HG02884 (cell line): ENCODE results near the gene SYT3.

Experiments
- ATAC-seq: cut with Tn5 transposase; IDR thresholded peaks from one replicate; pipeline ENCODE4 v1.9.1; 2021; ENCODE audit warnings: mild to moderate bottlenecking, moderate library complexity; ENCODE audit not compliant: unreplicated experiment

SYT3 gene

DNA sequence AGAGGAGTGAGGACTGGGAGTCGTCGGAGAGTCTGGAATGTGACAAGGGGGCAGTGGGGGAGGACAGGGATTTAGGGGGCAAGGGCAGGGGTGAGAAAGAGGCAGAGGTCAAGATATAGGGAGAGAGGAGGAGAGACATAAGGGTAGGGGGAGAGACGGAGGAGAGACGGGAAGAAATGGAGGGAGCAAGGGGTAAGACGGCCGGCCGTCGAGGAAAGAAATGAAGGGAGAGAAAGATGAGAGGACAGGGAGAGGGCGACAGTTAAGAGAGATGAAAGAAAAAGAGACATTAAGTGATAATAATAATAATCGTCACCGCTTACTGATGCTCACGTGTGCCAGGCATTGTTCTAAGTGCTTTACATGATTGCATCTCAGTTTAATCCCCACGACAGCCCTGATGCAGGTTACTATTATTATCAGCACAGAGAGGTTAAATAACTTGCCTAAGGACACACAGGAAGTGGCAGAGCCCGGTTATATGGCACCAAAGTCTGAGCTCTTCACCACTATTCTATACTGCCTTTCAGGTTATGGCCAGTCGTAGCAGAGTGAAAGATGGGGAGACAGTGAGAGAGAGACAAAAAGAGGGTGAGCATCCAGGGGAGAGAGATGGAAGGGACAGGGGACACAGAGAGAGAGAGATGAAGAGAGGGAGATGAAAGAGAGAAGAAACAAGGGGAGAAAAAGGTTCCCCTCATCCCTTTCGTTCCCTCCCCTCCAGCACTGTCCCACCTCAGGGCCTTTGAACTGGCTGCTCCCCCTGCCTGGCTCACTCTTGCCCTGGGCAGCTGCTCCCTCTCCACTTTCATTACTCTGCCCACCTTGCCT is 23.2 kb upstream of the SYT3 start:
- no peak for ATAC-seq

DNA sequence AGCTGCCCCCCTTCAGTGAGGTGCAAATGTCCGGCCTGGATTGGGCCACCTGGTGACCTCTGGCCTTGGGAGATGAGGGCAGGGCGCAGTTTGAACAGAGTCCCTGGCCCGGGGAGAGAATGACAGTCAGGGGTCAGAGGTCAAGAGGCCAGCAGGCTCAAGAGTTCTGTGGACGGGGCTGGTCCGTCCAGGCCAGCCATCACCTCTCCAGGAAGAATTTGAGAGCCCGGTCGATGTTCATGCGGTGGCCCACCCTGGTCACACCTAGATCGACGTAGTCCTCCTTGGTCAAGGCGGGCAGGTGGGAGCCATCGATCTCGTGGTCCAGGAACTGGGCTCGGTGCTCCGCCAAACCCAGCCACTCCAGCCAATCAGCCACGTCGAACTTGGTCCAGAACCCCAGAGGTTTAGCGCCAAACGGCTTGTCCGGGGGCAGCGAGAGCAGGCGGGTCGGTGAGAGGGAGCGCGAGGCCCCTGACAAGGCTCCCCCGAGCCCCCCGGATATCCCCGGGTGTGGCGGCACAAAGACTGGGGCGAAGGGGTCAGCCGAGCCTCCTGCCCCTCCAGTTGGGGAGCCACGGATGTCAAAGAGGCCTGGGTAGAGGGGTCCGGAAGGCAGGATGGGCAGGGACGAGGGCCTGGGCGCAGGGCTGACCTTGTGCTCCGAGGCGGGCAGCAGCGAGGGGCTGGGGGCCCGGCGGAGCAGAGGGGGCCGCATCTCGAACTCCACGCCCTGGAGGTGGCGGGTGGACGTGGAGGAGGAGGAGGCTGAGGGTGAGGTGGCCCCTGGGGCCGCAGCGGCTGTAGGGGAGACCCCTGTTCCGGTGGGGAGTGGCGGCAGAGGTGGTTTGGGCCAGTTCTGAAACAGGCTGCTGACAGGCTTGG is 22.3 kb upstream of the SYT3 start:
- ATAC-seq, result no peak

DNA sequence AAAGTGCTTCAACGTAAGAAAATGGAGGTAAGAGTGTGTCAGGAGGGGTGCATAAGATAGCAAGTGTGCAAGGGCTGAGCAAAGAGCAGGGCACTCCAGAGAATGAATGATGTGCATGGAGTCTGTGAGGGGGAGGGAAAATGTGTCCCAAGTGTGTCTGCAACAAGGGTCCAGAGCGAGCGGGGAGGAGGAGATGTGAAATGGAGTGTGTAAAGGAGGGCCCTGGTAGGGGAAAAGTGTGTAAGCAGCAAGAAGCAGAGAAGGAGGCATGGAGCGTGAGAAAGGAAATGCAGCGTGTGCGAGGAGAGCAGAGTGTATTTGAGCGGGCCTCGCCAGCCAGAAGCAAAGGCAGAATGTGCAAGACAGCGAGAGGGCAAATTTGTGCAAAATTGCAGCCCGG is 21.3 kb upstream of the SYT3 start:
- ATAC-seq, result no peak

DNA sequence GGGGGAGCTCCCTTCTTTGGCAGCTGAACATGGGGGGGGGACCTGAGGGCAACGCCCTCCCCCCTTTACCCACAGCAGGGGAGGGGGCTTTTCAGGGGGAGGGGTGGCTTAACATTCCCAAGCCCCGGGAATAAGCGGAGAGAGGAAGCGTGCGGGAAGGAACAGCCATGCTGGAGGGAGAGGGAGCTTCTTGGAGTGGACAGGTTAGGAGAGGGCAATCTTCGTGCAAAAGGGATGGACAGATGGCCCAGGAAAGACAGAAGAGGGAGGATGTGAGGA is 20.3 kb upstream of the SYT3 start:
- ATAC-seq, result no peak

DNA sequence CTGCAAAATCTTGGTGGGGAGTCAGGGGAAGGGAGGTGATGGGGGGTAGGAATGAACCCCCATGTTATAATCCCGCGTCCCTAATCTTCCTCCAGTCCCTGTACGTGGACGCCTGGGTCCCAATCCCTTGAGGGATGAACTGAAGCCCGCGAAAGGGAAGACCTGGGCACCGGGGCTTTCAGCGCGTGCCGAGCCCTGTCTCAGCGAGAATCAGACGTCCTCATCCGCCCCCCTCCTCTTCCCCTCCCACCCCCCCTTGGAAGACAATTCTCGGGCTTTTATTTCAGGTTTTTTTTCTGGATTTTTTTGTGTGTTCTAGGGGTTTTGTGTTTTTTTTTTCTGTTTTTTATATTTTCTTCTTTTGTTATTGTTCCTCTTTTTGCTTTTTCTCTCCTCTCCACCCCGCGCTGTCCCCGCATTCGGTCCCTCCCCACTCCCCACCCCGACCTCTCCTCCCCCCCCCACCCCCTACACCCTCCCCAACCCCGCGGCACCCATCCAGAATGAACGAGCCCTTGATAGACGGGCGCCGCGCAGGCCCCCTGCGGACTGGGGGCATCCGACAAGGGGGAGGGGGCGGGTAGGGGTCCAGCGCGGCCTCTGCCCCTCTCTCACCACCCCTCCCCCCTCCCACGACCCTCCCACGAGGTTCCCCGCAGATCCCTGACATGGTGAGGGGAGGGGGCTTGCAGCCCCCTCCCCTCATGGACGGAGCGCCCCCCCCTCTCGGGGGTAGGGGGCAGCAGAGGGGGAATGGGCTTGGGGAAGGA is 19.8 kb upstream of the SYT3 start:
- no peak for ATAC-seq

DNA sequence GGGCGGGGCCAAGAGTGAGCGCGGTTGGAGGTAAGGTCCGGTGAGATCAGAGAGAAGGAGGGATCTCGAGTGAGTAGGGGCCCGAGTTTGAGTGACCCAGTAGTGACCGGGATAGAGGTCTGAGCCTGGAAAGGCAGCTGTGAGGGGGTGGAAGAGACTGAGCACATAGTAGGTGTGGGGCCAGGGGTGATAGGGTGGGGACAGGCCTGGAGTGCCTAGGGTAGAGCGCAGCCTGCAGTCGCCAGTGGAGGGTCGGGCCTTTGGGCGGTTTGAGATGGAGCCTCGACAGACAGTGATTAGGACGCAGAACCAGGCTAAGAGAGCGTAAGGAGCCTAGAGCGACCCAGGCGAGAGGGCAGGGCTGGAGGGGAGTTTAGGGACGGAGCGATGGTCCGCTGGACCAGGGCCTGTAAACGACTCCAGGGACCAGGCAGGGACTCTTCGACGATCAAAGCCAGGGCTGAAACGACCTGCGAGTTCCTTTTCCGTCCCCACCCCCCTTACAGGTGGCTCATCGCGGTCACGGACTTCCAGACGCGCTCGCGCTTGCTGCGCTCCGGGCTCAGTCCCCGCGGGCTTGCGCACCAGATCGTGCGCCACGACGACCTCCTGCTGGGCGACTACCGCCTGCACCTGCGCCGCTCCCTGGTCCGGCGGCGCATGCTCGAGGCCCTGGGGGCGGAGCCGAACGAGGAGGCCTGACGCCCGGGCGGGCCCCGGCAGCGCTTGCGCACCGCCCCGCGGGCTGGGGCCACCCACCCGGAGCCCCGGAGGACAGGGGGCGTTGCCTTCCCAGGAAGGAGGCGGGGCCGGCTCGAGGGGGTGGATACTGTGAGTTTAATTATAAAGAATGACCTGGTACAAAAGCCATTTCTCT is 19.0 kb upstream of the SYT3 start:
- ATAC-seq, result no peak

DNA sequence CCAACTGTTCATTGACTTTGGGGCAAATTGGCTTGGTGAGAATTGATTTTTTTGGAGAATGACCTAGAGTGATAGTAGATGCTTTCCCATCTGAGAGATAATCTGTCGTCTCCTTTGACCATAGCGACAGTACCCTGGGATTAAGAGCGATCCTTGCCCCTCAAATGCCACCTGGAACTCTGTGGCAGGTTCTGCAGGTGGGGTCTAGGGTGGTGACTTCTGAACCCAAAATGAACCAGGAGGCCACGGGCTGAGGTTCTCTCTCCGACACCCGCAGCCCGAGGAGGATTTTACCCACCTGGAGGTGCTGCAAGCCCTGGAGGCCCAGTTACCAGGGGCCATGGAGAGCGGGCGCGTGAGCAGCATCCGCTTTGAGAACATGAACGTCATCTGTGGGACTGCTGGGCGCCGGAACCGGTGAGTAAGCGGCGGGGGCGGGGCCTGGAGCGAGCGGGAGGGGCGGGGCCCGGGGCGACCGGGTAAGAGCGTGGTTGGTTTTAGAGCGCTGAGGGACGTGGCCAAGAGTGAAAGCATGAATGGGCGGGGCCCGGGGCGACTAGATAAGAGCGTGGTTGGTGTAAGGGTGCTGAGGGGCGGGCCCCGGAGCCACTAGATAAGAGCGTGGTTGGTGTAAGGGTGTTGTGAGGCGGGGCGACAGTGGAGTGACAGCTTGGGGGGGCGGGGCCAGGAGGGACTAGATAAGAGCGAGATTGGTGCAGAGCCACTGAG is 18.2 kb upstream of the SYT3 start:
- no peak for ATAC-seq

DNA sequence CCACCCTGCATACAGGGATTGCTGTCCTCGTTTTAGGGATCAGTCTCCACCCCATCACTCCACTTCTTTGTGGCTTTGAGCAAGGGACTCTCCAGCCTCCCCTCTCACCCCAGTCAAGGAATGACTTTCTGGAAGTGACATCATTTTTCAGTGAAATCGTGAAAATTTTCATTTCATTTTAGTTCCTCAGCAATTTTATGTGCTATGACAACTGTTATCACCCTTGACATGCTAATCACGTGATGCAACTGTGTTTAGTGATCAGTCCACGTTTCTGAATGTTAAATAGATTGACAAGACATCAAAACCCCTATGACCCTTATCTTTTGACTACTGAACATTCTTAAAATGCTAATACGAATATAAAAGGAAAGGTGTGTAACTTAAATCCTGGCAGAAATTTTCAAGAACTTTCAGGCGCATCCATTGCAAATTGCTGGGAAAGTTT is 17.6 kb upstream of the SYT3 start:
- ATAC-seq, result no peak

DNA sequence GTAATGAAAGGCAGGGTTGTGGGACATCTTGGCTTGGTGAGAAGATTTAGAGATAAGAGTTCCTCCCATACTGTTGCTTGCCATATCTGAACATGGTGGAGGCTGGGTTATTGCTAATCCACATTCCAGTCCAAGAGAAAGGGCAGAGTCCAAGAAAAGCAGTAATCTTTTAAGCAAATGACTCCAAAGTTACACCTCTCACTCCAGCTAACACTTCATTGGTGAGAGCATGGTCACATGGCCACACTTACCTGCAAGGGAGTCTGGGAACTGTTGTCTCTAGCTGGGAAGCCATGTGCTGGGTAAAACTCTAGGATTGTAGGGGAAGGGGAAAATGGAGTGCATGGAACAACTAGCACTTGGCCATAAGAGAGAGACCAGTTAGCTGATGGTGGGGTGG is 15.2 kb upstream of the SYT3 start:
- no peak for ATAC-seq

DNA sequence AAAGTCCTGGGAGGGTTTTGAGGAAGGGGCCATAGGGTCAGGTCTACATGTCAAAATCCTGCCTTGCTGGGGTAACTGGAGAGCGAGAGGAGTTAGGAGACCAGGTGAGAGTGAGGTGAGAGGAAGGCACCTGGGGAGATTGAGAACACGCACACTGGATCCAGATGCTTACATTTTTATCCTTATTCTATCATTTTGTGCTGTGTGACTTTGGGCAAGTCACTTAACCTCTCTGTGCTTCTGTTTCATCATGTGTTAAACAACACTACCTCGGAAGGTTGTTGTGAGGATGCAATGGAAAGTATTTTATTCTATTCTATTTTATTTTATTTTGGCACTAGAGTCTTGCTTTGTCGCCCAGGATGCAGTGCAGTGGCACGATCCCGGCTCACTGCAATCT is 13.0 kb upstream of the SYT3 start:
- no peak for ATAC-seq

DNA sequence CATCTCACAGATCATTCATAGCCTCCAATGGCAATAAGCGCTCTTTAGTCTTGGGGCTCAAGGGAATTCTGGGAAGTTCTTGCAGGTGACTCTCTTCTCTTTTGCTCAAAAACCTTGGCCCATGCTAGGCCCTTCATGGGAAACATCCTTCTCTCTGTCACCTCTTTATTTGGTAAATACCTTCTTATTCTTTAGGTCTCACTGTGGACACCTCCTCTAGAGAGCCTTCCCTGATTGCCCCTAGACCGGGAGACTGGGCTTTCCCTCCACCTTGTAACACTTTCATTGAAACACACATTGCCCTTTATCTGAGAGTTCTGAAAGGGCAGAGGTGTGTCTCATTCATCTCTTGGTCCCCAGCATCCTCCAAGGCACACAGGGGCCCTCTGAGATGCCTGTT is 11.5 kb upstream of the SYT3 start:
- ATAC-seq, result no peak

DNA sequence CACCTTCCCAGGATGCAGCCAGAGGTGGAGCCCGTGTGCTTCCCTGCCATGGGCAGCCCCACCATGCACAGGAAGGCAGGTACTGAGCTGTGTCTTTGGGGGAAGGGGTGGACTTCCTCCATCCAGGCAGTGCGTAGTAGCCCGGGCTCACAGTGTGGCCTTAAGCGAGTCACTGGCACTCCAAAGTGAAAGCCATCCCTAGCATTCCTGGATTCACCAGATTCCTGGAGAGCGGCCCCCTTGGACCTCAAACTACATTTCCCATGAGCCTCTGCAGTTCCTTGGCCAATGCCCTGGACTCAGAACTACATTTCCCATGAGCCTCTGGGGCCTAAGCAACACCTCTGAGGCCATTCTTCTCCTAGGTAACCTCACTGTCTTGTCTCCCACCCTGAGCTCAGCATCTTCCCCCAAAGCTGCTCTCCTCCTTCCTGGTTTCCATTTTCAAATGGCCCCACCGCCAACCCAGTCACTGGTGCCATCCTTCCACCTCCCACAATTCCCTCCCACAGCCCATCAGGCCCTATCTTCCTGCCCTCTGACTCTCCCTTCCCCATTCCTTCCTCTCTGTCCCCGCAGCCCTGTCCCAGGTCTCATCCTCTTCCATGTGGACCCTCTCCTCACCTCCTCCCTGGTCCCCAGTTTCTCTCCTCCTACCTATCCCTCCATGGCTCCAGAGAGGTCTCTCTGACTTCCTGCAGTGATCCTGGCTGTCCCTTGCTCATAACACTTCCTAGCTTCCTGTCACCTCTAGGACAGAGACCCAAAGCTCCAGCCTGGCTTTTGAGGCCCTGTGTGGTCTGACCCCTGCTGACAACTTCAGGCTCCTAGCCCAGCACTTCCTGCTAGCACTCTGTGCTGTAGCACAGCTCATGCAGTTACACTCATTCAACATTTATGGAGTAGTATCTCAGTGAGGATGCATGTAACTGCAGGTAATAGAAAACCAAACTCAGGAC is 10.0 kb upstream of the SYT3 start, which contains the start of gene C19orf81:
C19orf81 (plus strand) TSS at position 13 of the 959 bp plus-strand sequence; CDS start at position 13, 0 bp downstream.
- ATAC-seq, result no peak

DNA sequence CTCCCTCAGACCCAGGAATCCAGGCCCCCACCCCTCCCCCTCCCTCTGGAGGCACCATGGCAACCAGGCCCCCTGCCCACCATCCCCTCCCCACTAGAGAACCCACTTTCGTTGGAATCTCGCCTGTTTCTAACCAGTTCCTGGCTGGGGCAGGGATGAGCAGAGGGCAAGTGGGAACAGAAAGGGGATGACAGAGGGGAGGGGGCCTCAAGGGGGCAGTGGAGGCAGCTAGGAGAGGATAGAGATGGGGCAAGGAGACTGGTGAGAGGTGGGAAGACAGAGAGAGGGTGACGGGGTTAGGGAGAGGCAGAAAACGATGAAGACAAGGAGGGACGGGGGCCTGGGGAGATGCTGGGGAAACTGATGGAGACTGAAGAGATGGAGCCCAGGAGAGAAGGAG is 9.0 kb upstream of the SYT3 start:
- no peak for ATAC-seq

DNA sequence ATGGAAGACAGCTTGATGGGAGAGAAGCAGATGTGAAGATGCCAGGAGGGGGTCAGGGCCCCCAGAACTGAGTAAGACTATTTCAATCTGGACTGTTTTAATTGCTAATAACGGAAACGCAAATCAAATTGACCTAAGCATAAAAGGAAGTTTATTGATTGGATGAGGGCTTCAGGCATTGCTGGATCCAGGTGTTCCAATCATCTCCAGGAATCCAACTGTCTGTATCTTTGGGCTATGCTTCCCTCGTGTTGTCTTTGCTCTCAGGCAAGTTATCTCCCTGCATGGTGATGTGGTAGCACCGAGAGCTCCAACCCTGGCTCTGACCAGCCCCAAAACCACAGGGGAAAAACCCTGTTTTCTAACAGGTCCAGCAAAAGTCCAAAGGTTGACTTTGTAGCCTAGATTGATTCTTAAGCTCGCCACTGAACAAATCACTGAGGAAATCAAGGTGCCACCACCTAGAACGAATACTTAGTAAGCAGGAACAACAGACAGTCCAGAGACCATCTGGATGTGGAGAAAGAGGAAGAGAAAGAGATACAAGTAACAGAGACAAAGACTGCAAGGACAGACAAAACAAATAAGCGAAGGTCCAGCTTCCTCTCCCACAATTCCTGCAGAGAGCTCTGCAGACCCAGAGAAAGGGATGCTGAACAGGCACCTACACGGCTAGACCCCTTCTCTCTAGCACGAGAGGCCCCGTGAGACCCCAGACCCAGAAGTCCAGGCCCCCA is 8.4 kb upstream of the SYT3 start:
- no peak for ATAC-seq

DNA sequence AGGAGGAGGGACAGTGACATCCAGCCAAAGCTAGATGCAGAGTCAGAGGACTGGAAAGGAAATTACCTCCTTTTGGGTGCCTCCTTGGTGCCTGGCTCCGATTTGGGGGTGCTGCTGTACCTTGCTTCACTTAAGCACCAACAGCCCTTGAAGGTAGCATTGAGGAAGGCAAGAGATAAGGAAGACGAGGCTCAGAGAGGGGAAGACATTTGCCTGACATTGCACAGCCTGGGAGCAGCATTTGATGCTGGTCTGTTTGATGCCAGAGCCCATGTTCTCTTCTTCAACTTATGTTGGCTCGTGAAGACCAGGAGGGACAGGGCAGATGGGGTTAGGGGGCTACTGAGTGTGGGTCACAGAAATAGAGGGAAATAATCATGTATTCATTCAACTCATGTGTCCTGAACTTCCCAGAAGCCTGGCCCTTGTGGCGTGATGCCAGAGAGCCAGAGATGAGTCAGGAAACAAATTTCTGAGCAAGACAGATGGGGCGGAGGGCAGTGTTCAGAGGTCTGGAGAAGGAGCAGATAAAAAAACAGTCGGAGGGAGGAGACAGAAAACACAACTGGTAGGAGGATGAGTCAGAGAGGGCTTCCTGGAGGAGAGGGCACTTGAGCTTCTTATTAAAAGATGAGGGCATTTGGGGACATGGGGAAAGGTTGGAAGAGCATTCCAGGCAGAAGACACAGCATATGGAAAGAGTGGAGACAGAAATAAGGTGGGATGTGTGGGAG is 6.6 kb upstream of the SYT3 start:
- no peak for ATAC-seq

DNA sequence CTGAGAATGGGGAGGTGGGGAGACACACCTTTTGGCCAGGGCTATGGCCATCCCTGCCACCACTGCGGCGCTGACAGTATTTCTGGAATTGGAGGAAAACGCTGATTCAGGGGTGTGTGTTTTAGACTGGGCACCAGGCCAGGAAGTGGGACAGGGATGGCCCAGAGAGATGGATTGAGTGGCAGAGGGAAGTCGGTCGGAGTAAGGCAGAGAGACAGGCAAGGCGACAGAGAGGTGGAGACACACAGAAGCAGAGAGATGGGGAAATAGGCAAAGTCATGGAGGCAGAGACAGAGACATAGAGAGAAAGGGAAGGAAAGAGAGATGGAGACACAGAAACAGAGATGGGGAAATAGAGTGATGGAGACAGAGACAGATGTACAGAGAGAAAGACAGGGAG is 5.4 kb upstream of the SYT3 start:
- ATAC-seq, result no peak

DNA sequence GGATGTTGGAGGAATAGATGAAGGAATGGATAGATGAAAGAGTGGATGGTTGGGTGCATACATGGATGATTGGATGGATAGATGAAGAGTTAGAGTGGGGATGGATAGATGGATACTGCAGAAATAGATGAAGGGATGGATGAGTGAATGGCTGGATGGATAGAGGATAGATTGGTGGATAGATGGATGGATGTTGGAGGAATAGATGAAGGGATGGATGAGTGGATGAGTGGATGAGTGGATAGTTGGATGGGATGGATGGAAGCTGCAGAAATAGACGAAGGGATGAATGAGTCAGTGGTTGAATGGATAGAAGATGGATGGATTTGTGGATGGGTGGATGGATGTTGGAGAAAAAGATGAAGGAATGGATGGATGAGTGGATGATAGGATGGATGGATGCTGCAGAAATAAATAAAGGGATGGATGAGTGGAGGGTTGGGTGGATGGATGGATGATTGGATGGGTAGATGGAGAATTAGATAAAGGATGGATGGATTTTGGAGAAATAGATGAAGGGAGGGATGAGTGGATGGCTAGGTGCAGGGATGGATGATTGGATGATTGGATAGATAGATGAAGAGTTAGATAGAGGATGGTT is 4.7 kb upstream of the SYT3 start:
- ATAC-seq, result no peak
